SH-SY5Y (cell line): Measurements from ENCODE around the gene FAM20A.

Experiments
- GATA2 ChIP-seq: IDR thresholded peaks from 2 replicates; pipeline ENCODE4 v1.6.1; 2011; ENCODE audit warnings: mild to moderate bottlenecking, low read depth, low read length
- GATA3 ChIP-seq: IDR thresholded peaks from 2 replicates; pipeline ENCODE4 v1.6.1; 2011; ENCODE audit warnings: low read depth, mild to moderate bottlenecking, low read length, moderate library complexity

- TF ChIP-seq GATA3 = no peak
- no peak for TF ChIP-seq GATA2
Measured at GRCh38 chr17:68600067-68600930, 868 bp downstream of the FAM20A start.
